Muscle layer of colon (tissue), 2 donors: ENCODE measurements around the gene LYZL1.
"Not testable (repeated sequence)": the region's sequence is repeated elsewhere in the genome, so short reads cannot be mapped to it uniquely, and the experiment has no call there.

Experiments
- H3K27ac ChIP-seq: one replicate; pipeline ENCODE4 v1.7.0; 2013; ENCODE audit warnings: low read depth, mild to moderate bottlenecking, low read length, moderate library complexity
- H3K27me3 ChIP-seq, 2 donors: one replicate each; pipeline ENCODE4 v1.7.0; 2013; ENCODE audit warnings: low read length in 2 of 2, mild to moderate bottlenecking in 2 of 2; ENCODE audit not compliant: insufficient read depth in 2 of 2, control insufficient read depth in 1 of 2
- H3K36me3 ChIP-seq: one replicate; pipeline ENCODE4 v1.7.0; 2013; ENCODE audit warnings: mild to moderate bottlenecking, low read length; ENCODE audit not compliant: insufficient read depth
- H3K4me1 ChIP-seq: one replicate; pipeline ENCODE4 v1.7.0; 2013; ENCODE audit warnings: mild to moderate bottlenecking, low read length; ENCODE audit not compliant: insufficient read depth
- H3K4me3 ChIP-seq, 2 donors: one replicate each; pipeline ENCODE4 v1.7.0; 2013; ENCODE audit warnings: low read length in 2 of 2, low read depth in 1 of 2, mild to moderate bottlenecking in 1 of 2, moderate library complexity in 1 of 2
- H3K9ac ChIP-seq: one replicate; pipeline ENCODE4 v1.7.0; 2013; ENCODE audit warnings: low read length
- H3K9me3 ChIP-seq: one replicate; pipeline ENCODE4 v1.7.0; 2013; ENCODE audit warnings: mild to moderate bottlenecking, low read length
- donor health status: abdominal sarcoma.
- donor health status: Adenocarcinoma of cecum.

LYZL1 gene

GRCh38 chr10:29358010-29358616, 69.2 kb downstream of the LYZL1 start:
- H3K4me1 ChIP-seq, result peaks cover 14% of the 10 kb centered on the region
- H3K4me3 ChIP-seq, result no peak overlapping the region
- no peaks in the 10 kb centered on the region for H3K9me3 ChIP-seq
- no peaks in the 10 kb centered on the region for H3K27me3 ChIP-seq
- no peak overlapping the region for H3K9ac ChIP-seq
- no peaks in the 10 kb centered on the region for H3K36me3 ChIP-seq
- H3K27ac ChIP-seq, result no peak overlapping the region

DNA sequence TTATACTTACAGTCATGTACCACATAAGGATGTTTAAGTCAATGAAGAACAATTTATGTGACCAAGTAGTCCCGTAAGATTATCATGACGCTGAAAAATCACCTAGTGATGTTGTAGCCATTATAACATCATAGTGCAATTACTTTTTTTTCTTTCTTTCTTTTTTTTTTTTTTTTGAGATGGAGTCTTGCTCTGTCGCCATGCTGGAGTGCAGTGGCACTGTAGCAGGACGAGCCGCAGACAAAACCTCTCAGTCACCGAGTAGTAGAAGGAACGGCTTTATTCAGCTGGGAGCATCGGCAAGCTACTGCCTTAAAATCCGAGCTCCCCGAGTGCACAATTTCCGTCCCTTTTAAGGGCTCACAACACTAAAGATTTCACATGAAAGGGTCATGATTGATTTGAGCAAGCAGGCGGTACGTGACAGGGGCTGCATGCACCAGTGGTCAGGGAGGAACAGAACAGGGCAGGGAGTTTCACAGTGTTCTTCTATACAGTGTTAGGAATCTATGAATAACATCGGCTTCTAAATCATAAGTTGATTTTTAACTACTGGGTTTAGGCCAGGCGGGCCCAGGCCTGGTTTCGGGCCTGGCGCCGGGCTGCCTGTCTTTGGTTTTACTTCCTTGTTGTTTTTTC, 71.5 kb downstream of the LYZL1 start:
- H3K27ac ChIP-seq, H3K36me3 ChIP-seq, H3K9me3 ChIP-seq, H3K4me3 ChIP-seq, H3K27me3 ChIP-seq, H3K9ac ChIP-seq, H3K4me1 ChIP-seq: not testable (repeated sequence)
